Measurements from ENCODE around the gene TFAP2C. TPM values are rescaled to one million over a fixed set of nuclear protein-coding genes. Genes with fewer than 3 reads are reported as not detected.

The TFAP2C gene
- total RNA-seq, 1 experiment from 2014 or later, result 6.9 TPM

- POLR2A ChIA-PET, result no interaction called here
- BruUV-seq (replicated peaks), result no TSS peak
- TF ChIP-seq POLR2AphosphoS5 (IDR thresholded peaks at IDR 0.05; ENCODE audit: low read depth, low read length) (no peak), CEBPB (IDR thresholded peaks at IDR 0.05; ENCODE audit: low read depth) (no peak), ELF1 (IDR thresholded peaks at IDR 0.05; ENCODE audit: borderline replicate concordance, low read depth) (no peak), JUND (IDR thresholded peaks at IDR 0.05) (no peak), ATF3 (IDR thresholded peaks at IDR 0.05) (no peak), RAD21 (IDR thresholded peaks at IDR 0.05; ENCODE audit: low read depth) (no peak), CTCF (IDR thresholded peaks at IDR 0.05 in 2 of 3, conservative IDR thresholded peaks at IDR 0.05 in 1 of 3; ENCODE audit: borderline replicate concordance in 1 of 3, insufficient read depth in 1 of 3, low read depth in 2 of 3, low read length in 2 of 3) (no peak), ZFX (IDR thresholded peaks at IDR 0.05) (no peak), CBX3 (IDR thresholded peaks at IDR 0.05; ENCODE audit: low read depth) (no peak), REST (IDR thresholded peaks at IDR 0.05; ENCODE audit: low read depth) (no peak), EZH2 (IDR thresholded peaks at IDR 0.05) (no peak), EGR1 (IDR thresholded peaks at IDR 0.05; ENCODE audit: low read depth) (no peak), ZBTB33 (IDR thresholded peaks at IDR 0.05; ENCODE audit: extremely low read depth, insufficient replicate concordance, low read length) (no peak), SP1 (IDR thresholded peaks at IDR 0.05; ENCODE audit: low read depth) (no peak), SIN3A (IDR thresholded peaks at IDR 0.05; ENCODE audit: low read depth) (no peak), POLR2A (IDR thresholded peaks at IDR 0.05; ENCODE audit: borderline replicate concordance, extremely low read depth, insufficient read depth, insufficient read length) (no peak), EZH2phosphoT487 (IDR thresholded peaks at IDR 0.05; ENCODE audit: borderline replicate concordance) (no peak), TCF7L2 (IDR thresholded peaks at IDR 0.05; ENCODE audit: borderline replicate concordance, extremely low read depth, insufficient read depth, insufficient read length) (no peak)
- RAD21 ChIA-PET (ENCODE audit: low non-redundant PET in 1 of 2, low total read pairs in 2 of 2, uncharacterized antibody in 2 of 2, unreplicated experiment in 2 of 2), result no interaction called here
- Histone ChIP-seq H3K4me3 (replicated peaks in 1 of 2; ENCODE audit: low read depth in 1 of 2, low read length in 2 of 2) (no peak overlapping the region), H3K9me2 (ENCODE audit: insufficient read depth) (no peaks in the 10 kb centered on the region), H3K79me2 (ENCODE audit: insufficient read depth, low read length) (no peaks in the 10 kb centered on the region), H4K20me1 (ENCODE audit: insufficient read depth) (no peaks in the 10 kb centered on the region), H3K9me3 (ENCODE audit: control insufficient read depth in 1 of 2, insufficient read depth in 1 of 2, low read depth in 1 of 2, low read length in 2 of 2) (no peaks in the 10 kb centered on the region), H3K36me3 (ENCODE audit: control insufficient read depth in 1 of 2, insufficient read depth in 2 of 2, low read length in 2 of 2) (no peaks in the 10 kb centered on the region), H3K4me2 (ENCODE audit: low read length) (no peak overlapping the region), H3K9ac (ENCODE audit: low read length) (no peak overlapping the region), H3K27me3 (ENCODE audit: insufficient read depth, low read length) (no peaks in the 10 kb centered on the region), H2AFZ (ENCODE audit: low read depth, low read length, poor library complexity, severe bottlenecking) (no peak overlapping the region), H3K4me1 (ENCODE audit: control insufficient read depth in 1 of 2, insufficient read depth in 2 of 2, low read length in 2 of 2) (no peaks in the 10 kb centered on the region), H3K27ac (ENCODE audit: low read depth, low read length) (no peak overlapping the region)
- CTCF ChIA-PET, result no interaction called here
- intact Hi-C loops (cut with micrococcal nuclease), result no loop called here
- DNase-seq (ENCODE audit: low read depth, low spot score) (no peak), ATAC-seq (no peak)
Measured at GRCh38 chr20:56663660-56664059, 34.6 kb downstream of the TFAP2C start.
